HepG2 (cell line): ENCODE results near the gene MPG. TPM values are rescaled to one million over a fixed set of nuclear protein-coding genes. Genes with fewer than 3 reads are reported as not detected.

ENCODE experiments used
- ATAC-seq: fragments of 200-7000 bp; cut with Tn5 transposase; 3 replicates; pipeline ENCODE4 v1.9.1; 2020; ENCODE audit warnings: mild to moderate bottlenecking, moderate library complexity
- BruUV-seq: library from RNA; stranded (reverse); fragments of 400-500 nt; replicated peaks from 2 replicates; lab custom pipeline; 2021; lab: Mats Ljungman, UMichigan
- CTCF ChIA-PET: fragments of 300-600 bp; formaldehyde crosslinking; extraction: SDS; loops from one replicate; lab custom pipeline; 2021; ENCODE audit warnings: low total read pairs, inconsistent platforms, low intra/inter-chr PET ratio; lab: Yijun Ruan, JAX
- POLR2A ChIA-PET: fragments of 350-600 bp; sonication (Branson Sonifier 250); formaldehyde crosslinking; loops from one replicate; lab custom pipeline; 2020; ENCODE audit warnings: antibody characterized with exemption, inconsistent platforms; lab: Yijun Ruan, JAX
- DNase-seq: peaks from one replicate; pipeline ENCODE4 v3.0.0-alpha.2; 2015; ENCODE audit warnings: low spot score
- FAIRE-seq: peaks from 3 replicates; lab custom pipeline; 2011; peaks lifted over from hg19 to GRCh38; lab: Jason Lieb, UNC
- H2AFZ ChIP-seq: one replicate; pipeline ENCODE4 v1.6.1; 2011; ENCODE audit warnings: low read length, inconsistent platforms
- H3K27ac ChIP-seq: fragments of 300-600 bp; 3 replicates; pipeline ENCODE4 v1.8.0; 2011; ENCODE audit warnings: mixed run types, mild to moderate bottlenecking, mixed read lengths, low read length, inconsistent platforms; ENCODE audit not compliant: insufficient read depth; ENCODE audit errors: extremely low read length
- H3K27me3 ChIP-seq, 2 experiments: fragments of 200-600 bp in 1 of 2; 2 replicates in 1 of 2; 3 replicates in 1 of 2; pipeline versions ENCODE4 v1.6.0 to v1.8.0; 2011; ENCODE audit warnings: low read length in 2 of 2, mild to moderate bottlenecking in 2 of 2, moderate library complexity in 2 of 2, inconsistent platforms in 1 of 2; ENCODE audit not compliant: insufficient read depth in 2 of 2, control insufficient read depth in 1 of 2
- H3K36me3 ChIP-seq, 2 experiments: fragments of 200-600 bp in 1 of 2; replicated peaks in 1 of 2; 2 replicates in 1 of 2; 3 replicates in 1 of 2; pipeline versions ENCODE4 v1.5.1 to v1.8.0; 2011; ENCODE audit warnings: low read length in 2 of 2, inconsistent platforms in 1 of 2; ENCODE audit not compliant: insufficient read depth in 2 of 2, control insufficient read depth in 1 of 2
- H3K4me1 ChIP-seq: 2 replicates; pipeline ENCODE4 v1.5.1; 2012; ENCODE audit warnings: low read length, inconsistent platforms; ENCODE audit not compliant: insufficient read depth
- H3K4me2 ChIP-seq: 2 replicates; pipeline ENCODE4 v1.6.0; 2011; ENCODE audit warnings: low read depth, low read length, inconsistent platforms
- H3K4me3 ChIP-seq, 3 experiments: fragments of 200-600 bp in 1 of 3; sonication (generic), shearing (Covaris generic) in 1 of 3; replicated peaks in 1 of 3; 2 replicates each; pipeline ENCODE4 v1.5.1; 2011 to 2016; ENCODE audit warnings: low read length in 3 of 3, inconsistent platforms in 2 of 3, low read depth in 2 of 3, mild to moderate bottlenecking in 2 of 3, control low read depth in 1 of 3, mixed read lengths in 1 of 3; ENCODE audit not compliant: insufficient read depth in 1 of 3
- H3K79me2 ChIP-seq: one replicate; pipeline ENCODE4 v1.6.1; 2011; ENCODE audit warnings: low read length, inconsistent platforms; ENCODE audit not compliant: insufficient read depth
- H3K9ac ChIP-seq: 2 replicates; pipeline ENCODE4 v1.6.0; 2011; ENCODE audit warnings: mild to moderate bottlenecking, low read depth, low read length, inconsistent platforms; ENCODE audit not compliant: insufficient read depth
- H3K9me3 ChIP-seq: 2 replicates; pipeline ENCODE4 v1.5.1; 2012; ENCODE audit warnings: mild to moderate bottlenecking, low read length
- H4K20me1 ChIP-seq: 2 replicates; pipeline ENCODE4 v1.6.0; 2011; ENCODE audit warnings: inconsistent platforms, mild to moderate bottlenecking, low read length, moderate library complexity; ENCODE audit not compliant: insufficient read depth
- ETS1 ChIP-seq: sonication (generic); formaldehyde crosslinking; IDR thresholded peaks from 2 replicates; pipeline ENCODE4 v1.4.0; 2020; ENCODE audit warnings: missing genetic modification reagents
- FOXC1 ChIP-seq: sonication (generic); formaldehyde crosslinking; IDR thresholded peaks from 2 replicates; pipeline ENCODE4 v1.8.0; 2022; ENCODE audit warnings: mild to moderate bottlenecking, missing genetic modification reagents, borderline replicate concordance
- HMGXB3 ChIP-seq: sonication (generic); formaldehyde crosslinking; IDR thresholded peaks from 2 replicates; pipeline ENCODE4 v1.4.0; 2020; ENCODE audit warnings: missing genetic modification reagents, borderline replicate concordance
- NFE2L1 ChIP-seq: sonication (generic); formaldehyde crosslinking; IDR thresholded peaks from 2 replicates; pipeline ENCODE4 v1.4.0; 2020; ENCODE audit warnings: missing genetic modification reagents, mild to moderate bottlenecking, borderline replicate concordance
- UBTF ChIP-seq: sonication (generic); formaldehyde crosslinking; IDR thresholded peaks from 2 replicates; pipeline ENCODE4 v1.4.0; 2020; ENCODE audit warnings: mild to moderate bottlenecking, missing genetic modification reagents
- ZNF333 ChIP-seq: sonication (generic); formaldehyde crosslinking; IDR thresholded peaks from 2 replicates; pipeline ENCODE4 v1.4.0; 2020; ENCODE audit warnings: mild to moderate bottlenecking, missing genetic modification reagents, borderline replicate concordance
- ZNF383 ChIP-seq: sonication (generic); formaldehyde crosslinking; IDR thresholded peaks from 2 replicates; pipeline ENCODE4 v1.4.0; 2020; ENCODE audit warnings: missing genetic modification reagents, mild to moderate bottlenecking, borderline replicate concordance
- ZNF580 ChIP-seq: IDR thresholded peaks from 2 replicates; pipeline ENCODE4 v1.6.1; 2016; ENCODE audit warnings: low read depth, borderline replicate concordance
- ZNF615 ChIP-seq: sonication (generic); formaldehyde crosslinking; IDR thresholded peaks from 2 replicates; pipeline ENCODE4 v1.5.0; 2020; ENCODE audit warnings: mild to moderate bottlenecking, missing genetic modification reagents, borderline replicate concordance
- WGBS: methylation state at CpG from one replicate; pipeline ENCODE4 v1.1.6; 2017; ENCODE audit warnings: low lambda C conversion rate; 5-methylcytosine and 5-hydroxymethylcytosine counted together
- in situ Hi-C: cut with HindIII; loops from 2 replicates; pipeline ENCODE4 v1.10.0; 2017; ENCODE audit warnings: low pct_unique_long_range_greater_than_20kb; ENCODE audit not compliant: extremely low pct_ligation_motif_present
- intact Hi-C: fragments of 100-400 bp; cut with micrococcal nuclease; formaldehyde crosslinking; loops from one replicate; pipeline ENCODE4 v1.10.0; 2022; ENCODE audit not compliant: unreplicated experiment
- polyA plus RNA-seq, 8 experiments: library from polyadenylated mRNA; depleted of rRNA in 3 of 8; stranded (reverse) in 7 of 8; unstranded in 1 of 8; fragments of >200 nt; fragmentation: Illumina TruSeq in 4 of 8; extraction: Trizol in 4 of 8; gene quantifications; 2 replicates each; pipeline versions ENCODE4 v1.2.1 to v1.2.3, GENCODE V29; 2011 to 2016; ENCODE audit warnings: low read depth in 4 of 8, missing spikeins in 1 of 8, mixed read lengths in 1 of 8; ENCODE audit not compliant: insufficient read depth in 1 of 8
- total RNA-seq, 5 experiments: library from RNA; depleted of rRNA; stranded (reverse); fragments of >200 nt; fragmentation: Illumina TruSeq; extraction: Trizol; gene quantifications; 2 replicates each; pipeline ENCODE4 v1.2.3, GENCODE V29; 2016; ENCODE audit warnings: low read depth in 1 of 5

MPG gene
- total and polyA plus RNA-seq, 2 of the 13 experiments (the other 11 are each of a cell fraction or from before 2014, with no cell fraction given) = 59.1 to 62.5 TPM

GRCh38 chr16:133716-134115 lies 55.7 kb downstream of the MPG start:
- in situ Hi-C loops = no loop called here
- POLR2A ChIA-PET = no interaction called here
- Histone ChIP-seq H3K4me1 (peaks cover 13% of the 10 kb centered on the region), H3K36me3 (peaks cover 0 to 14% of the 10 kb centered on the region in 2 experiments; a peak in 2 of 5 replicates), H3K9ac (no peak overlapping the region), H3K27me3 (no peaks in the 10 kb centered on the region), H3K79me2 (peaks cover 23% of the 10 kb centered on the region), H3K4me2 (no peak overlapping the region), H2AFZ (no peak overlapping the region), H3K27ac (no peak overlapping the region), H3K4me3 (no peak overlapping the region), H3K9me3 (no peaks in the 10 kb centered on the region), H4K20me1 (no peaks in the 10 kb centered on the region)
- DNase-seq = no peak
- BruUV-seq = no TSS peak
- intact Hi-C loops = no loop called here
- CTCF ChIA-PET = no interaction called here
- ATAC-seq = no peak
- 92% methylated on average over 2 of the region's 2 CpGs for WGBS
- no peak for FAIRE-seq
- no peak for TF ChIP-seq ETS1 (CRISPR knock-in tag)
- no peak for TF ChIP-seq ZNF615 (CRISPR knock-in tag)
- TF ChIP-seq UBTF (CRISPR knock-in tag) = no peak
- no peak for TF ChIP-seq FOXC1
- no peak for TF ChIP-seq ZNF580 (CRISPR knock-in tag)
- TF ChIP-seq HMGXB3 = no peak
- TF ChIP-seq ZNF383 (CRISPR knock-in tag) = no peak
- TF ChIP-seq ZNF333 (CRISPR knock-in tag) = no peak
- no peak for TF ChIP-seq NFE2L1 (CRISPR knock-in tag)
